A673 (cell line): ENCODE data around the gene TPP1. TPM values are rescaled to one million over a fixed set of nuclear protein-coding genes. Genes with fewer than 3 reads are reported as not detected.

Experiments
- BruUV-seq: library from RNA; stranded (reverse); fragments of 400-500 nt; replicated peaks from 2 replicates; lab custom pipeline; 2021; lab: Mats Ljungman, UMichigan
- CTCF ChIA-PET: fragments of 300-600 bp; sonication (Branson Sonifier 250); formaldehyde crosslinking; loops from one replicate; lab custom pipeline; 2022; ENCODE audit warnings: antibody characterized with exemption; lab: Charles Lee
- POLR2A ChIA-PET: fragments of 300-600 bp; sonication (Branson Sonifier 250); formaldehyde crosslinking; loops from one replicate; lab custom pipeline; 2022; ENCODE audit warnings: antibody characterized with exemption; ENCODE audit not compliant: low non-redundant PET; lab: Charles Lee
- DNase-seq: peaks from one replicate; pipeline ENCODE4 v3.0.0-alpha.2; 2015; ENCODE audit warnings: low spot score
- H3K27ac ChIP-seq: fragments of 200-600 bp; sonication (generic); 2 replicates; pipeline ENCODE4 v1.5.1; 2016; ENCODE audit warnings: mixed run types, low read depth, mild to moderate bottlenecking, mixed read lengths, antibody characterized with exemption, low read length; ENCODE audit not compliant: poor library complexity, severe bottlenecking
- H3K27me3 ChIP-seq: fragments of 200-600 bp; sonication (generic); replicated peaks from 2 replicates; pipeline ENCODE4 v1.6.1; 2017; ENCODE audit warnings: mixed run types, low read depth, mild to moderate bottlenecking, mixed read lengths, antibody characterized with exemption, low read length; ENCODE audit not compliant: insufficient read depth, poor library complexity
- H3K36me3 ChIP-seq: fragments of 200-600 bp; sonication (generic); 2 replicates; pipeline ENCODE4 v1.6.1; 2016; ENCODE audit warnings: mixed run types, mild to moderate bottlenecking, mixed read lengths, antibody characterized with exemption, low read length; ENCODE audit not compliant: insufficient read depth, poor library complexity, severe bottlenecking
- H3K4me1 ChIP-seq: fragments of 200-600 bp; sonication (generic); 2 replicates; pipeline ENCODE4 v1.6.1; 2017; ENCODE audit warnings: mixed run types, mild to moderate bottlenecking, mixed read lengths, antibody characterized with exemption, low read length; ENCODE audit not compliant: insufficient read depth, poor library complexity, severe bottlenecking
- H3K4me3 ChIP-seq: fragments of 200-600 bp; sonication (generic); 2 replicates; pipeline ENCODE4 v1.5.1; 2016; ENCODE audit warnings: low read depth, mixed run types, mild to moderate bottlenecking, mixed read lengths, low read length; ENCODE audit not compliant: poor library complexity, severe bottlenecking
- H3K9me3 ChIP-seq: fragments of 200-600 bp; sonication (generic); 2 replicates; pipeline ENCODE4 v1.6.1; 2016; ENCODE audit warnings: mixed run types, low read depth, mild to moderate bottlenecking, mixed read lengths, antibody characterized with exemption, low read length; ENCODE audit not compliant: poor library complexity, severe bottlenecking
- EZH2 ChIP-seq: fragments of 200-600 bp; sonication (generic); IDR thresholded peaks from 2 replicates; pipeline ENCODE4 v1.6.1; 2017; ENCODE audit warnings: borderline replicate concordance, low read depth, mild to moderate bottlenecking, mixed read lengths, antibody characterized with exemption, low read length; ENCODE audit not compliant: poor library complexity, severe bottlenecking
- intact Hi-C: fragments of 100-400 bp; cut with micrococcal nuclease; formaldehyde crosslinking; loops from one replicate; pipeline ENCODE4 v1.10.0; 2022; ENCODE audit not compliant: unreplicated experiment
- total RNA-seq: library from RNA; stranded (reverse); gene quantifications from 2 replicates; pipeline ENCODE4 v1.2.3, GENCODE V29; 2021
- TF ChIP-seq, protein P1 (sequence below): fragments of 300-800, 200-600 bp; sonication (generic); conservative IDR thresholded peaks from 2 replicates; pipeline ENCODE4 v1.5.1; 2017; ENCODE audit warnings: low read depth, mild to moderate bottlenecking, antibody characterized with exemption, low read length, moderate library complexity, mixed read lengths

The TPP1 gene
- total RNA-seq, 1 experiment from 2014 or later, result 53.0 TPM

DNA sequence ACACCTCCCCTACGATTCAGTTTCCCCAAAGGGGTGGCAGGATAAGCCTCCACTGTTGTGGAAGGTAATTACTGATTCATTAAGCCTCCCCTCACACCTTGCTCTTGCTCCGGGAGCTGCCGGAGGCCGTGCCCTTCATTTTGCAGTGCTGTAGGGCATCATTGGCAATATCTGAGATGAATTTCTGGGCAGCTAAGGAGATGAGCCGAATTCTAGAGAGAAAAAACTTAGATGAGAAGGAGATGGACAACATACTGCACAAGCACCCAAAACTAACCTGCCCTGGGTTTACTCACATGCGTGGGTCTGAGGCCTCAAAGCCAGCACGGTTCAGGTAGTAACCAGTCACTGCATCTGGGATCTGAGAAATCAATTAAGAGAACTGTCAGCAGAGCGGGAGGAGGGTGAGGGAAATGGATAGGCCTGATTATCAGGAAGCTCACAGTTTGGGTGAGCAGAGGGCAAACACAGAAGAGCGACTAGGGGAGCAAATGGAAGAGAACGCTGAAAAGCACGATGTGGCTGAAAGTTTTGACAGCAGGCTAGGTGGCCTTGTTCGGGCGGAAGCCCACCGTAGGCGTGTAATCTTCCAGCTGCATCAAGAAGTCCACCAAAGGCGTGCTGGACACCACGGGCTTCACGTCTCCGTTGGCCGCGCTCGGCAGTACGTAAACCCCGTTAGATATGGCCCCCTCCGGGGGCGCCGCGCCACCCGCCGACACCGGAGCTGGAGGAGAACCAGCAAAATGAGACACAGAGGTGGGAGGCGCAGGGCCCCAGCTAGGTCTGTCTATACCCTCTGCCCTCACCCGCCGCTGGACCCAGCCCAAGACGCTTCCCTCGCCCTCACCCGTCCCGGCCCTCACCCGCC lies 7.9 kb downstream of the TPP1 start:
- BruUV-seq, result no TSS peak
- H3K4me3 ChIP-seq, result peak overlapping the region; percentile 75
- peaks cover 36% of the 10 kb centered on the region for H3K36me3 ChIP-seq
- TF ChIP-seq EZH2, result no peak
- TF ChIP-seq, protein P1, sequence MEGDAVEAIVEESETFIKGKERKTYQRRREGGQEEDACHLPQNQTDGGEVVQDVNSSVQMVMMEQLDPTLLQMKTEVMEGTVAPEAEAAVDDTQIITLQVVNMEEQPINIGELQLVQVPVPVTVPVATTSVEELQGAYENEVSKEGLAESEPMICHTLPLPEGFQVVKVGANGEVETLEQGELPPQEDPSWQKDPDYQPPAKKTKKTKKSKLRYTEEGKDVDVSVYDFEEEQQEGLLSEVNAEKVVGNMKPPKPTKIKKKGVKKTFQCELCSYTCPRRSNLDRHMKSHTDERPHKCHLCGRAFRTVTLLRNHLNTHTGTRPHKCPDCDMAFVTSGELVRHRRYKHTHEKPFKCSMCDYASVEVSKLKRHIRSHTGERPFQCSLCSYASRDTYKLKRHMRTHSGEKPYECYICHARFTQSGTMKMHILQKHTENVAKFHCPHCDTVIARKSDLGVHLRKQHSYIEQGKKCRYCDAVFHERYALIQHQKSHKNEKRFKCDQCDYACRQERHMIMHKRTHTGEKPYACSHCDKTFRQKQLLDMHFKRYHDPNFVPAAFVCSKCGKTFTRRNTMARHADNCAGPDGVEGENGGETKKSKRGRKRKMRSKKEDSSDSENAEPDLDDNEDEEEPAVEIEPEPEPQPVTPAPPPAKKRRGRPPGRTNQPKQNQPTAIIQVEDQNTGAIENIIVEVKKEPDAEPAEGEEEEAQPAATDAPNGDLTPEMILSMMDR, result no peak
- DNase-seq, result no peak
- intact Hi-C loops, result loop anchor here (10.0 kb wide), 1 partner anchor 227 kb away; no protein-coding TSS in a partner anchor
- ChIA-PET CTCF (no interaction called here), POLR2A (interaction anchor here (0.6 kb wide), 1 partner anchor 130 kb away, joined by 3 read pairs; the partner anchor contains the start of genes ARFIP2 and TIMM10B)
- no peaks in the 10 kb centered on the region for H3K27me3 ChIP-seq
- peaks cover 12% of the 10 kb centered on the region for H3K4me1 ChIP-seq
- H3K27ac ChIP-seq, result peak overlapping the region; percentile 80
- no peaks in the 10 kb centered on the region for H3K9me3 ChIP-seq

DNA sequence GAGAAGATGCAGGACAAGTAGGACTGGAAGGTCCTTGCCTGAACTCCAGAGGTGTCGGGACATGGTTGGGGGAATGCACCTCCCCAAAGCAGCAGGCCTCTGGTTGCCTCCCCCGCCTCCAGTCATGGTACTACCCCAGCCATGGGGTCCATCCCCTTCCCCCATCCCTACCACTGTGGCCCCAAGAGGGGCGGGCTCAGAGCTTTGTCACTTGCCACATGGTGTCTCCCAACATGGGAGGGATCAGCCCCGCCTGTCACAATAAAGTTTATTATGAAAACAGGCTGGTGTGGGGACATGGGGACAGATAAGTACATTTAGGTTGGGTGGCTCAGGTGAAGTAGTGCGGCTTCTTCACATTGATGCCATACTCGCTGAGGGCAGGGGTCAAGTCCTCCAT lies 8.6 kb downstream of the TPP1 start:
- Histone ChIP-seq H3K4me1 (peaks cover 14% of the 10 kb centered on the region), H3K27ac (no peak overlapping the region), H3K9me3 (no peaks in the 10 kb centered on the region), H3K27me3 (no peaks in the 10 kb centered on the region), H3K4me3 (no peak overlapping the region), H3K36me3 (peaks cover 36% of the 10 kb centered on the region)
- no peak for DNase-seq
- TSS peak; percentile 29 for BruUV-seq
- POLR2A ChIA-PET, result no interaction called here
- intact Hi-C loops, result loop anchor here (10.0 kb wide), 1 partner anchor 226 kb away; no protein-coding TSS in a partner anchor
- TF ChIP-seq, protein P1, result no peak
- CTCF ChIA-PET, result no interaction called here

- Histone ChIP-seq H3K36me3 (peaks cover 36% of the 10 kb centered on the region), H3K4me3 (no peak overlapping the region), H3K27ac (no peak overlapping the region), H3K27me3 (no peaks in the 10 kb centered on the region), H3K9me3 (no peaks in the 10 kb centered on the region), H3K4me1 (peaks cover 14% of the 10 kb centered on the region)
- CTCF ChIA-PET, result no interaction called here
- DNase-seq, result no peak
- intact Hi-C loops, result loop anchor here (5.0 to 10.0 kb wide), 2 partner anchors 127 to 225 kb away; partner anchors contain the start of genes ARFIP2 and TIMM10B
- TF ChIP-seq, protein P1, result no peak
- TF ChIP-seq EZH2, result no peak
- POLR2A ChIA-PET, result no interaction called here
- BruUV-seq, result no TSS peak
Observed at GRCh38 chr11:6609502-6610015, 9.7 kb downstream of the TPP1 start.
